HG02870 (cell line): ENCODE data around the gene LARP7.
"Not testable (repeated sequence)": the region's sequence is repeated elsewhere in the genome, so short reads cannot be mapped to it uniquely, and the experiment has no call there.

Experiments used
- ATAC-seq: cut with Tn5 transposase; IDR thresholded peaks from one replicate; pipeline ENCODE4 v1.9.1; 2021; ENCODE audit warnings: mild to moderate bottlenecking, moderate library complexity; ENCODE audit not compliant: unreplicated experiment

LARP7 gene

DNA sequence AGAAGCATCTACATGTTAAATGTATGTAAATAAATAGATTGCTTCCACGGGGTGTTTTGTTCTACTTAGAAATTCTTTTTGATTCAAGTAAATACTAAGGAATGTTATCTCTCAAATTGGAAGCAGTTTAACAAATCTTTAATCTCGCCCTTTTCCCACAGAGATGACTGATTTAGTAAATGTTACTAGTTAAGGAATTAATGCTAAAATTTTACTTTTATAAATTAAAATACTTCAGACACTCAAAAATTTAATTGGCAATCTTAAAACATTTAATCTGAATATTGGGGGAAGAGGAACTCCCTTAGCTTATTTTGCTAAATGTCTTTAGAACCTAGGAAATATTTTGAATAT lies 12.1 kb downstream of the LARP7 start:
- ATAC-seq = no peak

DNA sequence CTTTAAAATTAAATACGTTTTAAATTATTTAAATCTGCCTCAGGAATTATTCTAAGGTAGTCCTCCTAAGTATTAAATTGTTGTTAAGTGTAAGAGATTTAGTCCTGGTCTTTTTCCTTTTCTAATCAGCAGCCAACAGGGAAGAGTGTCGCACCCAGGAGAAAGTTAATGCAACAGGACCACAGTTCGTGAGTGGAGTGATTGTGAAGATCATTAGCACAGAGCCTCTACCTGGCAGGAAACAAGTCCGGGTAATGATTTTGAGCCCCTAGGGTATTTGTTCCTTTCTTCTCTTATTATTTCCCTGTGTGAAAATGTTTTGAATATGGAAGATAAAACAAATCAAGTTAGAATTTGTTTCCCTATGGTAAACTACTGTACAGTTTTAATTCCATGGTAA lies 13.4 kb downstream of the LARP7 start:
- ATAC-seq = no peak

DNA sequence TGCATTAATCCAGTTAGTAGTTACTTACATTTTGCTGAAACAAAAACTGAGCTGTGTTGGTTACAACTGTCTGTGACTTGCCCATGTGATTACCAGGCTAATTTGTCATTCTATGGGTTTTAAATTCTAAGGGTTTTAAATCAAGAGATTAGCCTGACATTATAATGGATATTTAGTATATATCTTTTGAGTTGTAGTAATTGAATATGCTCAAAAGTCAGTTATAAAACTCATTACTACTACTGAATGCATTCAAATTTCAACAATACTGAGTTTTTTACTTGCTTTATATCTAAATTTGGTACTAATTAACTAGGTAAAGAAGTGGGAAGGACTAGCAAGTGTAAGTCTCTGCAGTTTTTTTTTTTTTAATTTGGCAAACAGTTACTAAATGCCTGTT lies 14.7 kb downstream of the LARP7 start:
- no peak for ATAC-seq

DNA sequence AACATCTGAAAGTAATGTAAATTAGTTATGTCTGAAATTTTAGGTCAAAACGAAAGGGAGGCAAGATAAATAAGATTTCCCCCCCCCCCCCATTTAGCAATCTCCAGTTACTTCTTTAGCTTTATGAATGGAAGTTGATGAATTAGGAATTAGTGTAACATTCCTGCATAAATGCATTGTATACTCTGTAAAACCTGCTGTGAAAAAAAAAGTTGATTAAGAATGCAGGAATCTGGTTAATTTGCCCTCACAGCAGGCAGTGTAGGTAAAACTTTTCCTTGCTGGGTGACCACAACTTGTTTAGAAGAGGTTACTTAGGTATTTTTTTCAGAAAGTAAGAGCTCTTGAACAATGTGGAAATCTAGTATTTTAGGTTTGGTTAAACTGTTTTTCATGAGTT lies 15.3 kb downstream of the LARP7 start:
- ATAC-seq = no peak

DNA sequence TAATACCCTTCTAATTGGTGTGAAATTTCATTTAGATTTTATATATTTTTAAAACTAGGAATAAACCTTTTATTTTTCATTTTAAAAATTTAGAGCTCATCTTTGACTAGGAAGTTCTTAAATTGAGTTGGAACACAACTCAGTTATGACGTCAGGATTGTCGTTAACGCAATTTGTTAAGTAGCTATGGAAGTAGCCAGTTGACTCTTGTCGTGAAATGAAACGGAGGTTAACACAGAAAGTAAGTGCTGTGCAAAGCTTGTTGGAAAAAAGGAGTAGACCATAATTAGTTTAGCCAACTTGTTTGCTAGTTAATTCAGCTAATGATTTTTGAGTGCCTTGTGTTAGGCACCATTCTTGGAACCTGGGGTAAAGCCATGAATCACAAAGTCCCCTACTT lies 18.3 kb downstream of the LARP7 start:
- ATAC-seq = no peak

DNA sequence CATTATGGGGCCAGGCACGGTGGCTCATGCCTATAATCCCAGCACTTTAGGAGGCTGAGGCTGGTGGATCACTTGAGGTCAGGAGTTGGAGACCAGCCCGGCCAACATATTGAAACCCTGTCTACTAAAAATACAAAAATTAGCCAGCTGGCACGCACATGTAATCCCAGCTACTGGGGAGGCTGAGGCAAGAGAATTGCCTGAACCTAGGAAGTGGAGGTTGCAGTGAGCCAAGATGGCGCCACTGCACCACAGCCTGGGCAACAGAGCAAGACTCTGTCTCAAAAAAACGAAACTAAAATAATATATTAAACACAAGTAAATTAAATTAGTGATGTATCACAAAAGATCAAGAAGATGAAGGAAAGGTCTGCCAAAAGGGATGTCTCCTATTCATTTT lies 19.2 kb downstream of the LARP7 start:
- not testable (repeated sequence) for ATAC-seq

DNA sequence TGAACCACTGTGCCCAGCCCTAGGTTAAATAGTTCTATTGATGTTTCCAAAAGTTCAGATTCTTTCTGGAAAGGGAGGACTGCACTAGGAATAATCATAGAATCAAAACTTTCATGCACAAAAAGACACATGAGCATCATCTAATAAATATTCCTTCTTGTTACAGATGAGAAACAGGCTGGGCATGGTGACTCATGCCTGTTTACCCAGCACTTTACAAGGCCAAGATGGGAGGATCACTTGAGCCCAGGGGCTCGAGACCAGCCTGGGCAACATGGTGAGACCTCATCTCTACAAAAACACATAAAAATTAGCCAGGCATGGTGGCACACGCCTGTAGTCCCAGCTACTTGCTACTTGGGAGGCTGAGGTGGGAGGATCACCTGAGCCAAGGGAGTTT lies 27.7 kb downstream of the LARP7 start:
- no peak for ATAC-seq

DNA sequence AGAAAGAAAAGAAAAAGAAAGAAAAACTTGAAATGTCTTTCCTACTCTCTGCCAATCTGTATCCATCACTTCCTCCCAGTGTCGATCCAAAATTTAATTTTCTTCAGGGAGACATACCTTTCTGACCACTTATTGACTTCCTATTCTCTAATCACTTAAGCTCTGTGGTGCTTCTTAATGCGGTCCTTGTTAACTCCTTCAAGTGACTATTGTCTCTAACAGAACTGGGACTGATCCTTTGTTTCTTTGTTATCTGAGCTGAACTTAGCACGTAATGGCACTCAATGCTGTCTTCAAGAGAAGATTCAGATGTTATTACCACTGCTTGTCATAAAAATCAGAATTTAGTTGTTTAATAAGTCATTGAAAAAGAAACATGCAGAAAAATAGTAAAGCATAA lies 31.2 kb downstream of the LARP7 start:
- ATAC-seq = no peak

DNA sequence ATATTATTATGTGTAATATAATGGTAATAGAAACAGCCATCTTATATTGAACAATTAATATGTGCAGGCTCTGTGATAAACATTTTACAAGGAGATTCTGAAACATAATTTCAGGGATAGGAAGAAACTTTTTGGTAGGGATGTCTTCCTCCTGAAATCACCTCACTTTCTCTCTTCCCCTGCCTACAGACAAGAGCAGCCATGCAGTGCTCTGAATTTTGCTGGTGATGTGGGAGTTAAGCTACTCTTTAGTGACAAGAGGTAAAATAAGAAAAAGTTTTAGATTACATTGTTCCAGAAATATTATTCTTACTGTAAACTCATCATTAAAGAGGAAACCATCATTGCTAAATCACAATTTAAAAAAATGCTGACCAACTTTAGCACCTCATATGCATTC lies 36.1 kb downstream of the LARP7 start:
- no peak for ATAC-seq

DNA sequence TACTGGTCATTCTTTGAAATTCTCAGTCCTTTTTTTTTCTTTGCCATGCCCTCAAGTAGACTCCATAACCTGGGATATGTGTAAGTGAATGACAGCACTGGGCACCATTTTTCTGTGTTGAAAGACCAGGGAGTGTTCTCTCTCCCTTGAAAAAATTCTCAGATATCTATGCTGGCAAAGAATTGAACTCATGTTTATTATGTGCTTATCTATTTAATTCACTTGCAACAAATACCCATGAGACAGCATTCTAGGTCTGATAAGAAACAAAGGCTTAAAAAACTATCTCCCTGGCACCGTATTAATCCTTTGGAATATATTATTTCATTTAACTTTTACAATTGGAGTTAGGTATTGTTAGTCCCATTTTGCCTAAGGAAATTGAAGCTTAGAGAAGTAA lies 36.7 kb downstream of the LARP7 start:
- no peak for ATAC-seq

DNA sequence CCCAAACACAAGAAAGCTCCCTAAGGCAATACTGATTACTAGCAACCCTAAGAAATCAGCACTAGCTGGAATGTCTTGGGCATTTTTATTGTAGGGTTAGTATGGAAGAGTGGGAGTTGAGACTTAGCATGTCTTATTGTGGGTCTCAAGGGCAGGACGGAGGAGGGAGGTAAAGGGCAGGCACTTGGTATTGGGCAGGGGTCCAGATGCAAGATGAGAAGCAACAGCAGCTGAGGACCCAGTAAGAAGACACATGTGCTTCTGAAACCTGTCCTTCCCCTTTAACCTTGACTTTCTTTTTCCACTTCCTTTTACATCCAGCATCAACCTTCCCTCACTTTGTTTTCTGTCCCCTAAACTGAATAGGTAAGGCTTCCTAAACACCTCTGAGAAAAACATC lies 37.4 kb downstream of the LARP7 start:
- no peak for ATAC-seq

DNA sequence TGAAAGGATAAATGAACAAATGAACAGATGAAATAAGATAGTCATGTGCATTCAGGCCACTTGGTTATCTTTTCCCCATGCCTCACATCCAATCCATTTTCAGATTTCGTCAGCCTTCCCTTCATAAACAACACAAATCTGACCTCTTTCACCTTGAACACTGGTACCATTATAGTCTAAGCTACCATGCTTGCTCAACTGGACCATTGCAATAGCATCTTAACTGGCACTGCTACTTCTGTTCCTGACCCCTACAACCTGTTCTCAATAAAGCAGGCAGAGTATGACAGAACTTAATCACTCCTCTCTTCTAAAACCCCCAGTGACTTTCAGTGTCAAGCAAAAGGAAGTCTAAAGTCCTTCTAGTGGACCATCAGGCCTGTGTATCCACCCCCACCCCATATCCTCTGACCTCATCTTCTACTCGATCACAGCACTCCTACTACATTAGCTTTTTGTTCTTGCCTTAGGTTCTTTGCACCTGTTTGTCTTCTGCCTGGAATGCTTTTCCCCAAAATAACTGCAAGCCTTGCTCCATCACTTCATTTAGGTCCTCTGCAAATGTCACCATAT lies 40.7 kb downstream of the LARP7 start:
- ATAC-seq = no peak

DNA sequence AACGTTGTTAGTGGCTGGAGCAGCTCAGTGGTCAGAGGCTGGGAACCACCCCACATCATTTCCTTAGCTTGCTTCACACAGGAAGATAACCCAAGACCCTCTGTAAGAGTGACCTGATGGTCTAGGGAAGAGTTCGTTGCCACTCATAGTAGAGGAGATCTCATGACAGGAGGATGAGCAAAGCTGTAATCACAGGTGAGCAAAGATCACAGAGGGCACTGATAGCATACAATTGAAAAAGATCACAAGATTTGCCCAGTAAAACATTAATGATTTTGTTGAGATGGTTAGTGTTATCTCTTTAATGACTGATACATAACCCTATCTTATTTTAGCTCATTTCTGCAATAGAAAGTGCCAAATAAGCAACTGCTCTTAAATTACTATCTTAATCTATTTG lies 44.1 kb downstream of the LARP7 start:
- ATAC-seq = no peak

DNA sequence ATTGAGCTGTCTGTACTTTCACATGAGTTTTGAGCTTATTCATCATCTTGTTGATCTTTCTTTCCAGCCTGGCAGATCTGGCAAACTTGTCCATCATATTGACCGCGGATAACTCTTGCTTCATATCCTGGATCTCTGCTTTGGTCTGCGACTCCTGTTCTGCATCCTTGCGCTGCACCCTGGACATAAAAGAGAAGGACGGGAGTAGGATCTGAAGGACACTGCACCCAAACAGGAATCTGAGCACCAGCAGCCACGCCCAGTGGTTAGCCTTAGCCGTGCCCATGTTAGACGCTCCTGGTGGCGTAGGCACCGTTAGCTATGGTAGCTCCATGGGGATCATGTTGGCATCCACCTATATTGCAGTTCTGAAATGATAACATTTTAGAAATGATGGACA lies 56.6 kb downstream of the LARP7 start:
- no peak for ATAC-seq

DNA sequence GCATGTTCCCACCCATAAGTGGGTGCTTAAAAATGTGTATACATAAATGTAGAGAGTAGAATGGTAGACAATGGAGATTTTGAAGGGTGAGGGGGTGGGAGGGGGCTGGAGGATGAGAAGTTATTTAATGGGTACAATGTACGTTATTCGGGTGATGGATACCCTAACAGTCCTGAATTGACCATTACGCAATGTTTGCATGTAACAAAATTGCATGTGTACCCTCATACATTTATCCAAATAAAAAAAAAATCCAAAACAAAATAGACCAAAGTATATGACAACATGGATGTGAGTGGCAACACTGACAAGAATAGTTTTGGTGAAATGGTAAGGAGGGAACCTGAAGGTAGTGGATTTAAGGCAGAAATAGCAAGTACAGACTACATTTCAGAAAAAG lies 63.7 kb downstream of the LARP7 start:
- ATAC-seq = no peak

DNA sequence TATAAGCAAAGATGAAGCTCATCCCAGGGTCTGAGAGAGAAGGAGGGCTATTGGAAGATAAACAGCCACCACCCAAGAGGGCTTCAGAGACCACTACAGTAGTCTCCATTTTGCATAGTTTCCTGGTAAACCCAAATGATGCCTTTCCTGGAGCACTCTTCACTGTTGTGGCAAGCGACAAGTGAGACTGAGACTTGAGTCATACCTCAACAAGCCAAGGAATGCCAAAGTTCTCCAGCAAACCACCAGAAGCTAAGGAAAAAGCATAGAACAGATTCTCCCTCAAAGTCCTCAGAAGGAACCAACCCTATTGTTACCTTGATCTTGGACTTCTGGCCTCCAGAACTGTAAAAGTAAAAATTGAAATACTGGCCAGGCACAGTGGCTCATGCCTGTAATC lies 65.9 kb downstream of the LARP7 start:
- no peak for ATAC-seq

DNA sequence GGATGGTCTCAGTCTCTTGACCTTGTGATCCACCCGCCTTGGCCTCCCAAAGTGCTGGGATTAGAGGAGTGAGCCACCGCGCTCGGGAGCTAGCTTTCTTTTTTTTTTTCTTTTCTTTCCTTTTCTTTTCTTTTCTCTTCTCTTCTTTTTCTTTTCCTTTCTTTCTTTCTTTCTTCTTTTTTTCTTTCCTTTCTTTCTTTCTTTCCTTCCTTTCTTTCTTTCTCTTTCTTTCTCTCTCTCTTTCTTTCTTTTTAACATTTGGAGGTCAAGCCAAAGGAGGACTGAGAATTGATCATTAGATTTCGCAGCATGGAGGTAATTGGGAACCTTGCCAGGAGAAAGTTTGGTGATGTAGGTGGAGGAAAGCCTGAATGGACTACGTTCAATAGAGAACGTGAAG lies 67.4 kb downstream of the LARP7 start:
- no peak for ATAC-seq

DNA sequence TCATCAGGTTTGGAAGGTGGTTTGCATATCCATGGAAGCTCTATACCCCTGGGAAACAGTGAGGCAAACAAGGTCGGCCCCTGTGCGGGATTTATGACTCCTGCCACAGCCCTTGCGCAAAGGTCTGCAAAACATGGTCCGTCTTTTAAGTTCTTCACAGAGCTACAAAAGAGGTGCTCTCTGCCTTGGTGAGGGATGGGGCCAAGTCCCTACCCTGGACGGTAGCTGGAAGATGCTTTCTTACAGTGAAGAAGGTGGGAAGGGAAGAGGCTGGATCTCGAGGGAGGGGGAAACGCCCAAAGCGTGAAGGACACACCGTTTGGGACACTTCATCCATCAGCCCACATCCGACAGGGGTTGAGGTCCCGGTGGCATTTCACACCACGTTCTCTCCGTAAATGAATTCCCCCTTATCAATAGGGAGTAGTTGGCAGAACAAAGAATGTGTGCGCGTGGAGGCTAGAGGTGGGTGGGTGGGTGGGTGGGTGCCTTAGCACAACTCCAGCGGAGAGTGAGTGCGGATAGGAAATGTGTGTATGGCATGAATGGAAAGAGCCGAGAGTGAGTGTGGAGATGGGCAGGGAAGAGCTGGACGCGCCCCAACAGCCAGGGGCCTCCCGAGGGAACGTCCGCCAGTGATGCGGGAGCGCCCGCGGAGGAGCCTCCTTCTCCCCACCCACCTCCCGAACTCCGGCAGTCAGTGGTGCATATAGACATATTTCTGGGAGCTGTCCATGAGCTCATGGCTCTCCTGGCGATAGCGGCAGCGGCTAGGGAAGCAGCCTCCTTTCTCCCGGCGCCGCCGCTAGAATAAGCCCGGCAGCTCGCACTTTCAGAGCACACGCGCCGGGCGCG lies 68.3 kb downstream of the LARP7 start:
- ATAC-seq = peak; percentile 25

DNA sequence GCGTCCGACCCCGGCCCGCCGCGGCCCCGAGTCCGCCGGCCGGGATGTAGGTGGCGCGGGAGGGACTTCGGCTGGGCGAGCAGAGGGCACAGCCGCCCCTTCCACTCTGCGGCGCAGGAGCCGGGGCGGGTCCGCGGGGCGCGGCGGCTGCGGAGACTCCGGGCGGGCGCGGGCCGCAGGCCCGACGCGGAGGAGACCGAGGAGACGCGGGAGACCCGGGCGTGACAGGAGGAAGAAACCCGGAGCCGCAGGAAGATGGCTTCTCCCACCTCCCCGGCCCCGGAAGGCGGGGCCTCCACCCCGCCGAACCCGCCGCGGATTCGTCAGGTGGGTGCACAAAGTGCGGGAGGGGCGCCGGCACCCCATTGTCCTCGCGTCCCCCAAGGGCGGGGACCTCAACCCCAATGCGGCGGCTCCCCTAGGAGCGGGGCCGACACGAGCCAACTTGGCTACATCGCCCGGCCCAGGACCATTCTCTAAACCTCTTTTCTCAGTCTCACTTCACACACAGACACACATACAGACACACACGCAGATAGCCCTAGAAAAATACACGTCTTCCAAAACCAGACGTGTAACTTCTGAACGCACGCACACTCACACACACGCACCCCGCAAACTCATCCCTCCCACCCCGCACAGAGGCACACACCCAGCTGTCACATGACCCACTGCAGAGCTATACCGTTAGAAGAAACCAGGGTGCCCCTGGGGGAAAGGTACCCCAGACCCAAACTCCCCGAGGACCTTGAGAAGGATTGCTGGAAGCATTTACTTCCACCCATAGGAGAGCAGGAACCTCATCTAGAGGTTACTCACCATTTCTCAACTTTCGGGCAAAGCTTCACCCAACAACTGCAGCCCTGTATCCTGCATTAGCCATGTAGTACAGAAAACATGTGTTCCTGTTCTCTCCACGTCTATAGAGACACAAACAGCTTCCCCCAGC lies 69.2 kb downstream of the LARP7 start:
- peak; percentile 43 for ATAC-seq

DNA sequence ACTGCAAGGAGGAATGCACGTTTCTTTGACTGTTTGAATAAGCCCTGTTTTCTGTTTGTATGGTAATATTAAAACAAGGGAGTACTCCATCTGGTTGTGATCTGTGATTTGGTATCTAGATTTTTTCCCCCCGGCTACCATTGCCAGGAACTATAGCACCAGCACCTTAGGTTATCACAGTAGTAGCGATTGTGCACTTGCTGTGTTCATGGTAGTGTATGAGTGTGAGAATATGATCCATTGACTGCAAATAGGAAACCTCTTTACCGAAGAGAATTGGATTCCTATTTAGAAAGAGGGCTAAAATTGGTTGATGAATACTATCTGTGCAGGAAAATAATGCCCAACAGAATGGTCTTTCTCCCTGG lies 69.9 kb downstream of the LARP7 start:
- peak; percentile 5 for ATAC-seq
